Astrocyte (in vitro differentiated cells and primary cell): ENCODE measurements around the gene DYNLT4. TPM values are rescaled to one million over a fixed set of nuclear protein-coding genes. Genes with fewer than 3 reads are reported as not detected.

Experiments
- DNase-seq: peaks from one replicate; pipeline ENCODE4 v3.0.0-alpha.2; 2010; ENCODE audit warnings: low read depth
- FAIRE-seq: peaks from 2 replicates; lab custom pipeline; 2011; peaks lifted over from hg19 to GRCh38; lab: Jason Lieb, UNC
- H2AFZ ChIP-seq: 2 replicates; pipeline ENCODE4 v1.6.0; 2012; ENCODE audit warnings: low read depth, low read length, inconsistent platforms
- H3K27ac ChIP-seq: 2 replicates; pipeline ENCODE4 v1.5.1; 2011; ENCODE audit warnings: low read depth, low read length, inconsistent platforms
- H3K27me3 ChIP-seq: 2 replicates; pipeline ENCODE4 v1.6.0; 2011; ENCODE audit warnings: low read length, inconsistent platforms; ENCODE audit not compliant: insufficient read depth
- H3K36me3 ChIP-seq: 2 replicates; pipeline ENCODE4 v1.5.1; 2011; ENCODE audit warnings: low read length, inconsistent platforms; ENCODE audit not compliant: insufficient read depth
- H3K4me1 ChIP-seq: 2 replicates; pipeline ENCODE4 v1.5.1; 2011; ENCODE audit warnings: low read length, inconsistent platforms; ENCODE audit not compliant: insufficient read depth
- H3K4me2 ChIP-seq: 2 replicates; pipeline ENCODE4 v1.6.0; 2012; ENCODE audit warnings: low read length, inconsistent platforms
- H3K4me3 ChIP-seq: 2 replicates; pipeline ENCODE4 v1.5.1; 2011; ENCODE audit warnings: low read depth, mild to moderate bottlenecking, low read length, inconsistent platforms; ENCODE audit not compliant: insufficient read depth
- H3K79me2 ChIP-seq: 2 replicates; pipeline ENCODE4 v1.6.0; 2012; ENCODE audit warnings: mild to moderate bottlenecking, low read length, inconsistent platforms; ENCODE audit not compliant: insufficient read depth
- H3K9ac ChIP-seq: 2 replicates; pipeline ENCODE4 v1.6.0; 2012; ENCODE audit warnings: mild to moderate bottlenecking, low read length, inconsistent platforms
- H3K9me3 ChIP-seq: 2 replicates; pipeline ENCODE4 v1.5.1; 2012; ENCODE audit warnings: low read depth, mild to moderate bottlenecking, low read length, inconsistent platforms; ENCODE audit not compliant: insufficient read depth
- H4K20me1 ChIP-seq: 2 replicates; pipeline ENCODE4 v1.6.0; 2012; ENCODE audit warnings: low read length, inconsistent platforms; ENCODE audit not compliant: insufficient read depth
- H3K27ac Mint-ChIP-seq: one replicate; pipeline ENCODE4 v1.8.0; 2021; ENCODE audit warnings: mild to moderate bottlenecking, mixed read lengths; ENCODE audit not compliant: unreplicated experiment
- H3K27me3 Mint-ChIP-seq: one replicate; pipeline ENCODE4 v1.8.0; 2021; ENCODE audit warnings: low read depth, mixed read lengths; ENCODE audit not compliant: unreplicated experiment
- H3K36me3 Mint-ChIP-seq: one replicate; pipeline ENCODE4 v1.8.0; 2021; ENCODE audit warnings: low read depth, mixed read lengths; ENCODE audit not compliant: unreplicated experiment
- H3K4me1 Mint-ChIP-seq: one replicate; pipeline ENCODE4 v1.8.0; 2021; ENCODE audit warnings: low read depth, mixed read lengths; ENCODE audit not compliant: unreplicated experiment
- H3K4me3 Mint-ChIP-seq: one replicate; pipeline ENCODE4 v1.8.0; 2021; ENCODE audit warnings: mild to moderate bottlenecking, moderate library complexity, mixed read lengths; ENCODE audit not compliant: unreplicated experiment
- H3K9me3 Mint-ChIP-seq: one replicate; pipeline ENCODE4 v1.8.0; 2021; ENCODE audit warnings: mild to moderate bottlenecking, mixed read lengths; ENCODE audit not compliant: unreplicated experiment
- CTCF ChIP-seq: IDR thresholded peaks from 2 replicates; pipeline ENCODE4 v1.5.1; 2011; ENCODE audit warnings: low read depth, mild to moderate bottlenecking, inconsistent platforms, low read length, moderate library complexity; ENCODE audit not compliant: insufficient read depth
- EZH2 ChIP-seq: IDR thresholded peaks from 2 replicates; pipeline ENCODE4 v1.6.1; 2012; ENCODE audit warnings: mild to moderate bottlenecking, low read length, inconsistent platforms; ENCODE audit not compliant: insufficient read depth
- total RNA-seq: library from RNA; stranded (reverse); gene quantifications from 2 replicates; pipeline ENCODE4 v1.2.1, GENCODE V29; 2021

The DYNLT4 gene
- total RNA-seq, 1 donor from 2014 or later, result 0.50 TPM

GRCh38 chr1:44785501-44786137 lies 21.5 kb downstream of the DYNLT4 start:
- peaks cover 7% of the 10 kb centered on the region for H4K20me1 ChIP-seq
- H3K79me2 ChIP-seq, result no peaks in the 10 kb centered on the region
- Mint-ChIP-seq H3K27me3 (peaks cover 12% of the 10 kb centered on the region), H3K4me1 (no peaks in the 10 kb centered on the region), H3K36me3 (peaks cover 6% of the 10 kb centered on the region), H3K27ac (peak overlapping the region; percentile 20), H3K4me3 (peak overlapping the region; percentile 62), H3K9me3 (no peaks in the 10 kb centered on the region)
- peaks cover 25% of the 10 kb centered on the region for H3K4me1 ChIP-seq
- H3K4me3 ChIP-seq, result peak overlapping the region; percentile 25
- H3K9me3 ChIP-seq, result no peaks in the 10 kb centered on the region
- H2AFZ ChIP-seq, result peak overlapping the region; percentile 87
- H3K4me2 ChIP-seq, result peak overlapping the region; percentile 90
- DNase-seq (no peak), FAIRE-seq (no peak)
- H3K36me3 ChIP-seq, result no peaks in the 10 kb centered on the region
- H3K9ac ChIP-seq, result peak overlapping the region; percentile 51
- H3K27ac ChIP-seq, result no peak overlapping the region
- TF ChIP-seq CTCF (no peak), EZH2 (no peak)
- H3K27me3 ChIP-seq, result no peaks in the 10 kb centered on the region

GRCh38 chr1:44785029-44785380 lies 22.1 kb downstream of the DYNLT4 start:
- peak overlapping the region; percentile 83 for H3K4me2 ChIP-seq
- H3K27me3 Mint-ChIP-seq, result peaks cover 9% of the 10 kb centered on the region
- TF ChIP-seq EZH2 (no peak), CTCF (no peak)
- H3K36me3 ChIP-seq, result no peaks in the 10 kb centered on the region
- H3K27me3 ChIP-seq, result no peaks in the 10 kb centered on the region
- H3K9ac ChIP-seq, result no peak overlapping the region
- no peaks in the 10 kb centered on the region for H3K79me2 ChIP-seq
- DNase-seq (no peak), FAIRE-seq (no peak)
- H4K20me1 ChIP-seq, result peaks cover 13% of the 10 kb centered on the region
- H3K9me3 ChIP-seq, result no peaks in the 10 kb centered on the region
- H3K36me3 Mint-ChIP-seq, result peaks cover 12% of the 10 kb centered on the region
- no peak overlapping the region for H3K27ac Mint-ChIP-seq
- peak overlapping the region; percentile 77 for H2AFZ ChIP-seq
- no peak overlapping the region for H3K27ac ChIP-seq
- no peak overlapping the region for H3K4me3 Mint-ChIP-seq
- H3K4me1 ChIP-seq, result peaks cover 25% of the 10 kb centered on the region
- no peak overlapping the region for H3K4me3 ChIP-seq
- no peaks in the 10 kb centered on the region for H3K9me3 Mint-ChIP-seq
- H3K4me1 Mint-ChIP-seq, result no peaks in the 10 kb centered on the region
